ENCODE data around the gene SORCS2.

GRCh38 chr4:7735961-7736360, 543.6 kb downstream of the SORCS2 start:
- TF ChIP-seq, protein P1, sequence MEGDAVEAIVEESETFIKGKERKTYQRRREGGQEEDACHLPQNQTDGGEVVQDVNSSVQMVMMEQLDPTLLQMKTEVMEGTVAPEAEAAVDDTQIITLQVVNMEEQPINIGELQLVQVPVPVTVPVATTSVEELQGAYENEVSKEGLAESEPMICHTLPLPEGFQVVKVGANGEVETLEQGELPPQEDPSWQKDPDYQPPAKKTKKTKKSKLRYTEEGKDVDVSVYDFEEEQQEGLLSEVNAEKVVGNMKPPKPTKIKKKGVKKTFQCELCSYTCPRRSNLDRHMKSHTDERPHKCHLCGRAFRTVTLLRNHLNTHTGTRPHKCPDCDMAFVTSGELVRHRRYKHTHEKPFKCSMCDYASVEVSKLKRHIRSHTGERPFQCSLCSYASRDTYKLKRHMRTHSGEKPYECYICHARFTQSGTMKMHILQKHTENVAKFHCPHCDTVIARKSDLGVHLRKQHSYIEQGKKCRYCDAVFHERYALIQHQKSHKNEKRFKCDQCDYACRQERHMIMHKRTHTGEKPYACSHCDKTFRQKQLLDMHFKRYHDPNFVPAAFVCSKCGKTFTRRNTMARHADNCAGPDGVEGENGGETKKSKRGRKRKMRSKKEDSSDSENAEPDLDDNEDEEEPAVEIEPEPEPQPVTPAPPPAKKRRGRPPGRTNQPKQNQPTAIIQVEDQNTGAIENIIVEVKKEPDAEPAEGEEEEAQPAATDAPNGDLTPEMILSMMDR (IDR thresholded peaks at IDR 0.05): no peak
- TF ChIP-seq POLR2AphosphoS5 (IDR thresholded peaks at IDR 0.05): no peak

Data from prostate gland (tissue), 2 donors.